ENCODE data around the gene ARHGEF7.
"Not testable (repeated sequence)": the region's sequence is repeated elsewhere in the genome, so short reads cannot be mapped to it uniquely, and the experiment has no call there.

Gene ARHGEF7

GRCh38 chr13:111257899-111258298 lies 142.8 kb downstream of the ARHGEF7 start:
- DNase-seq, result not testable (repeated sequence)

DNA sequence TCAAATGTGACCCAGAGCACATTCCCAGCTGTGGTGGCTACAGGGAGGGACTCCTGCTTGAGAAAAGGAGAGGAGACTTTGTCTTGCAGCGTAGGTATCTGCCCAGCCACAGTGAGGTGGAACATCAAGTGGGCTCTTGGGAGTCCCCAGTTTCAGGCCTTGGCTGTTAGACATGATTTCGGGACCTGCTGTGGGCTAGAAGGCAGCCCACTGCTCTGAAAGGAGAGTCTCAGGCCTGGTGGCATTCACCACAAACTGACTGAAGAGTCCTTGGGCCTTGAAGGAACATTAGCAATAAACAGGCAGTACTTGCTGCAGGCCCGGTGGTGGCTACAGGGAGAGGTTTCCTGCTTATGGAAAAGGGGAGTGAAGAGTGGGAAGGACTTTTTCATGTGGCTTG lies 143.5 kb downstream of the ARHGEF7 start:
- DNase-seq, result no peak

GRCh38 chr13:111259058-111259457 lies 143.9 kb downstream of the ARHGEF7 start:
- no peak for DNase-seq

- DNase-seq, result no peak
These were observed 146.2 kb downstream of the ARHGEF7 start for GRCh38 chr13:111261326-111261725.

DNA sequence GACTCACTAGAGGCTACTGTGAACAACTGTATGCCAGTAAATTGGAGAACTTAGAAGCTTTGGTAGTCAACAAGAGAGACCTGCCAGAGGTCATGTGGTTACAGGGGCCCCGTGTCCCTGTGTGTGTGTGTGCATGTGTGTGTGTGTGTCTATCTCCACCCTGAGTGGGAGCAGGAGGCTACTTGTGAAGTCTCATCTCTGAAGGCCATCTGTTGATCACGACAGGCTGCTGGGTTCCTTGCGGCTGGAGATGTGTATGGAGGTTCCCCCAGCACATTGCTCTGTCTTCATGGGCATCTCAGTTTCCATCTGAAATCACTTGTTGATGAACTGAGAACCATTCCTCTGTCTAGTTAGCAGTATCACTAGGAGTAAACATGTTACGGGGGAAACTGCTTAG lies 147.2 kb downstream of the ARHGEF7 start:
- DNase-seq, result no peak

- DNase-seq, result no peak
These were observed 147.6 kb downstream of the ARHGEF7 start for GRCh38 chr13:111262715-111263114.

- no peak for DNase-seq
These were observed 148.5 kb downstream of the ARHGEF7 start for GRCh38 chr13:111263566-111263965.

- no peak for DNase-seq
These were observed 150.0 kb downstream of the ARHGEF7 start for GRCh38 chr13:111265006-111265700.

GRCh38 chr13:111265701-111266035 lies 150.6 kb downstream of the ARHGEF7 start:
- no peak for DNase-seq

- DNase-seq, result no peak
These were observed 152.1 kb downstream of the ARHGEF7 start for GRCh38 chr13:111267205-111267604.

DNA sequence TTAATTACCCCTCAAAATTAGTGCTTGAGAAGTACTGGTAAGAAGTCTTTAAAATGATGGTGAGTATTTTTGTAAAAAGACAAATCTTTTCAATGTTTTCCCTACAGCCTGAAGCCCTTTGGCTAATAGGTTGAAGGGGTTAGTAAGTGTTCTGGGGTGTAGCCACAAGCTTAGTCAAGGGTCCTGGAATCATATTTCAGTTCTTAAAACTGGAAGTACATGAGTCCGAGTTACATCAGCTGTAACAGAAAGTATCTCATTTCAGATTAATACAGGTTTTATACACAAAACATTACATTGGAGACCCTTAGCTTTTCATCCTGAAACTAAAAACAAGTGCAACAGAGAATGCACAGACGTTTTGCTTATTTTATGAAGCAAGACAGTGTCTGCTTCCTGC lies 152.7 kb downstream of the ARHGEF7 start:
- no peak for DNase-seq

GRCh38 chr13:111269508-111269907 lies 154.4 kb downstream of the ARHGEF7 start:
- no peak for DNase-seq

- no peak for DNase-seq
These were observed 155.0 kb downstream of the ARHGEF7 start for GRCh38 chr13:111270126-111270525.

DNA sequence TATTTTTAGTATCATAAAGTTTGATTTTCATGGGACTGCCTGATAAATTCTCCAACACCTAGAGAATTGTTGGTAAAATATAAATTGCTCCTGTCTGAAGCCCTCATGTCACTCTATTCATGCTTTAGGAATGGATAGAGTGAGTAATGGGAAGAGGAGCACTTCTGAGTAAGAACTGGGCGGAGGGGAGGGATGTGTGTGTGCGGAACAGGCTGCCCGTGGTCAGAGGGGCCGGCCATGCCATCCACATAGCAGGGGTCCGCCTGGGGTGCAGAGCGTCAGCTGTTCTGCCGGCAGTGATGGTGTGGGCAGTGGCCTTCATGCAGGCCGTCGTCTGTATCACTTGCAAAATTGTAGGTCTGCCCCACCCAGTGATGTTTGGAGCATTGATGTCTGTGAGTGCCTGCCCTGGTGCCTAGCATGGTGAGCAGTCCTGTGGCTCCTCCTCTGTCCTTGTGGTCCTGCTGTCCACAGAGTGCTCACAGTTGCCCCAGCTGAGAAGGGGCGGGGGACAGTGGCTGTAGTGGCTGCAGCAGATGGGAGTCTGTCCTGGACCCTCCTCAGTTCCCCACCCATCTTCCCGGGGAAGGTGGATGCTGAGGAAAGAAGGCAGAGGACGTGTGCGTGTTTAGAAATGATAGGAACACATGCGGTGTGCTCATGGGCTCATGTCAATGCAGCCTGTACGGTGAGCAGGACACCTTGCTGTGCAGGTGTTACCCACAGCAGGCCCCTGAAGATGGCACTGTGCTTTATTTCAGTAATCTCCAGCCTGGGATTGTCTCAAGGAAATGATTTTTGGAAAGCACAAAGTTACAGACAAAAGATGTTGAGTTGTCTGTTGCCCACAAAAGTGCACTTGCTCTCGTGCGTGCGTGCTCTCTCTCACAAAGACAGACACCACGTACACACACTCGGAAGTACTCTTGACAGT lies 155.9 kb downstream of the ARHGEF7 start:
- no peak for DNase-seq

DNA sequence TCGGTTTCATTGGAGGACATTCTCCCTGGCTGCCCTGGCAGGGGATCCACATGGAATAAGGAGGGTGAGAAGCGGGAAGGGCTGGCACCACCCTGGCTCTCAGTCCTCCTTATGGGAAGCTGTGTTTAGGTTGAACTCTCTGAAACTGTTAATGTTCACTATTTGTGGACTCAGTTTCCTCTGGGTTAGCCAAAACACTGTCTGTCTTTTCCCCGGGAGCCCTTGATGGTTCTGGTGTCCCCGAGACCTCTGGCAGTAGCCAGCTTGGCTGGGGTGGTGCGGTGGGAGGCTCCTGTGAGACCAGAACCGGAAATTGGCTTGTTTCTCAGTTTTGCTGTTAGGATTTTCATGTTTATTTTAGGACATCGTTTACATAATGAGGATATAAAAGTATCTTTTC lies 157.0 kb downstream of the ARHGEF7 start:
- DNase-seq, result no peak

DNA sequence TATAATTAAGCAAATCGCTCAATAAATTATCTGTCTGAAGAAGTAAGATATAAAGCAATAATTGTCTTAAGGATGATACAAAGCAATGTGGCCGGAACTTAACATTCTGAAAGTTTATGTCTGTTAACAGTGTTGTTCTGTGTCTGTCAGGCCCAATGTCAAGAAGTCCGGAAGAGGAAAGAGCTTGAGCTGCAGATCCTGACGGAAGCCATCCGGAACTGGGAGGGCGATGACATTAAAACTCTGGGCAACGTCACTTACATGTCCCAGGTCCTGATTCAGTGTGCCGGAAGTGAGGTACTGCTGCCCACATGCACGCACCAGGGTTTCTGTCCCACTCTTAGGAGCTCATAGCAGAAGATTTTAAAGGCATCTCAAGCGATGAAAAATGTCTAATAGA lies 160.3 kb downstream of the ARHGEF7 start:
- DNase-seq, result no peak

DNA sequence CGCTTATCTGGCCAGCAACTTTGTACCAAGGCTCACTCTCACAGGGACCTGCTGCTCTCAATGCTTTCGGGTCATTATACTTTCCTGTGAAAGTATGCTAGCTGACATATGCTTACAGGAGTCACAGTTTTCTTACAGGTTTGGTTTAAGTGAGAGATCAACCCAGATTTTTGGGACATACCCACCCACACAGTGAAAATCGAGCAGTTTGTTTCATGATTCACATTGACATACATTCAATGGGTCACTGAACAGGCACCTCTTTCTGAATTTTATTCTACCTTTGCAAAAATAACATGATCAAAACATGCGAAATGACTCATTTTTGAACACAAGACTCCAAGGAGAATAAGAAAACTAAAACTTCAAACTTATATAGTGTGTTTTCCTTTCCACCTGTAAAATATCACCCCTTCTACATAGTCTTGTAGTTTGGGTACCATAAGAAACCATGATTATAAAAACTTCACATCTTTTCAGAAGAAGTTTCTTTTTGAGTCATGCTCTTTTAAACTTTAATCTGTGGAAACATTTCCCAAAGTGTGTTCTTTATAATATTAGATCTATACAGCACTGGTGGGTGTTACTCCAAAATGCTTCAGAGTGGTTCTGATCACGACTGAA lies 161.0 kb downstream of the ARHGEF7 start:
- DNase-seq, result no peak

DNA sequence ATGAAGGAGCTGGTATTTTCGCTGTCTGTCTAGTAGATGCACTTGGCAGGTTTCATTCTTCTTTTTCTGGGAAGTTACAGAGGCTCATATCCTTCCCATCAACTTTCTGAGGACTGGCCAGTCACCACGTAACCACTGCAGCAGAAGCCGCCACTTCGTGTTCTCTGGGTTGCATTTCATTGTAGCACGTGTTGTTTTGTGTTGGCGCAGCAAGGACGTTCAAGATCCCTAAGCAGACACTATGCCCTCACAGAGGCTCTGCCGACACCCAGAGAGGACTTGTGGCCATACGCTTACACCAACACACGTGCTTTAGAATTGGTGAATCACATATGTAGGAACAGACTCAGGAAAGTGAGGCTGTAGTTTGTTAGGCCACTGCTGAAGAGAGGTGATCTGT lies 163.1 kb downstream of the ARHGEF7 start:
- no peak for DNase-seq

GRCh38 chr13:111278743-111279652 lies 163.9 kb downstream of the ARHGEF7 start:
- DNase-seq, result no peak

DNA sequence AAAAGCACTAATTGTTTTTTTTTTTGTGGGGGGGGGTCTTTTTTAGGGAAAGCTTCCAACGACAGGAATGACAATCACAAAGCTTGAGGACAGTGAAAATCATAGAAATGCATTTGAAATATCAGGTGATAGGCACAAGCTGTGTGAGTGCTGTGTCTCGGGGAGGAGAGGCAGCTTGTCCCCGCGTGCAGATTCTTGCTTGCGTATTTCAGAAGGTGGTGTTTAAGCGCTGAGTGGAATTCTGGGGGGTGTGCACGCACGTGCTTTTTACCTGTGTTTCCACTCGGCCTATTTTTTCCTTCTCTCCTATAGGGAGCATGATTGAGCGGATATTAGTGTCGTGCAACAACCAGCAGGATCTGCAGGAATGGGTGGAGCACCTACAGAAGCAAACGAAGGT lies 165.1 kb downstream of the ARHGEF7 start:
- no peak for DNase-seq

DNA sequence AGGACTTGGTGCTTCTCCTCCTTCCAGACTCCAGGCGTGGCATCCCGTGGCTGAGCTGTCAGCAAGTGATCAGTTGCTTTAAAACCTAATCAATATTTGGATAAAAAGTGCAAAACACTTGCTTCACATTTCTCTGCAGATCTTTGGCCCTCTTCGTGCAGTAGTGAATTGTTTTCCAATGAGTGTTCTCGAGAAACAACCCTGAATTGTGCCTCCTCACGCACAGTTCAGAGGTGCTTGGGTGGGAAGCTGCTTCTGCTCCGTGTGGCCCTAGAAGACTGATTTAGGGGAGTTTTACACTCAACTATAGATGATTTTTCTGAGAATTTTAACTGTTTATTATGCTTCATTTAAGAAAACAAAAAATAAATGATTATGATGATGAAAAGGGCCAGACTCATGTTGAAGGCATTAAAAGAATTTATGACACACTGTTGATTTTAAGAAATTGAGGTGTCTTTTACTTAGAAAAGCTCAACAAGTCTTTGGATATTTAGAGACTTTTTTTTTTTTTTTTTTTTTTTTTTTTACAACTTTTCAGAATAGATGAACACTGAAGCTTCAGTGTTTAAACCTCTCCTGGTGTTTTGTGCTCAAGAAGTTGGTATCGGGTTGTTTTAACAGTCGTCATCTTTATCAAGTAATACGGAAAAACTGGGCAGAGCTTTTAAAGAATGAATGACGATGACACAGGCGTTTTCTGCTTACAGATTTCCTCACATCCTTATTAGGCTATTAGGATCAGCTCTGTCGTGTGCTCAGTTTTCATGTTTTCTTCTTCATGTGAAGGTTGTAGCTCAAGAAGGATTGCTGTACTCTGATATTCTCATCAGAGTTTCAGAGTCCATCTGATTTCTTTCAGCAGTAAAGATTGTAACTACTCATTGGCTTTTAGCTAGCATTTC lies 165.8 kb downstream of the ARHGEF7 start:
- DNase-seq, result no peak

Measured in central memory CD4-positive, alpha-beta T cell (primary cell).